HG03280 (cell line): Measurements from ENCODE around the gene DTNB.
"Not testable (repeated sequence)": the region's sequence is repeated elsewhere in the genome, so short reads cannot be mapped to it uniquely, and the experiment has no call there.

Source experiments
- ATAC-seq: cut with Tn5 transposase; IDR thresholded peaks from one replicate; pipeline ENCODE4 v1.9.1; 2021; ENCODE audit warnings: mild to moderate bottlenecking, moderate library complexity; ENCODE audit not compliant: unreplicated experiment

DTNB gene

DNA sequence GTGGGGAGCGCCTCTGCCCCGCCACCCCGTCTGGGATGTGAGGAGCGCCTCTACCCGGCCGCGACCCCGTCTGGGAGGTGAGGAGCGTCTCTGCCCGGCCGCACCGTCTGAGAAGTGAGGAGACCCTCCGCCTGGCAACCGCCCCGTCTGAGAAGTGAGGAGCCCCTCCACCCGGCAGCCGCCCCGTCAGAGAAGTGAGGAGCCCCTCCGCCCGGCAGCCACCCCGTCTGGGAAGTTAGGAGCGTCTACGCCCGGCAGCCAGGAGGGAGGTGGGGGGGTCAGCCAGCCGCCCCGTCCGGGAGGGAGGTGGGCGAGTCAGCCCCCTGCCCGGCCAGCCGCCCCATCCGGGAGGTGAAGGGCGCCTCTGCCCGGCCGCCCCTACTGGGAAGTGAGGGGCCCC, 39.6 kb downstream of the DTNB start:
- not testable (repeated sequence) for ATAC-seq

- no peak for ATAC-seq
These were observed 41.0 kb downstream of the DTNB start for GRCh38 chr2:25632396-25632795.

- ATAC-seq, result no peak
These were observed 48.7 kb downstream of the DTNB start for GRCh38 chr2:25624635-25625034.

GRCh38 chr2:25623361-25623760, 50.0 kb downstream of the DTNB start:
- ATAC-seq, result no peak

GRCh38 chr2:25620711-25621110, 52.7 kb downstream of the DTNB start:
- no peak for ATAC-seq

GRCh38 chr2:25620077-25620476, 53.3 kb downstream of the DTNB start:
- no peak for ATAC-seq

- no peak for ATAC-seq
These were observed 54.2 kb downstream of the DTNB start for GRCh38 chr2:25619185-25619584.

DNA sequence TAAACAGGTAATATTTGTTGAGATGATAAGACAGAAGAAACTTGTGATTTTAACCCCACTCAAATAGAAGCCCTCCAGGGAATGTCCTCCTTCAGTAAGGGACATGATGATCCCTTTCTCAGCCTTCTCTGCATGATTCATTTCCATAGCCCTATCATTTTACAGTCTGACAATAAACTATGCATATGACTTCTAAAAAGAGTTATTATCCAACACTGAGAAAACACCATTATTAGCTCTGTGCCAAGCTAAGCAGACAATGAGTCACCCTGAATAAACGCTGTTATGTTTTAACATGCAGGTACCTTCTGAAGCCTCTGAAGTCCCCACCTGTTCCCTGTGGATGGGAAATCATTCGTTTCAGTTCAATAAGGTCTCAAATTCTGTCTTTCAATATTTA, 54.7 kb downstream of the DTNB start:
- ATAC-seq, result no peak

DNA sequence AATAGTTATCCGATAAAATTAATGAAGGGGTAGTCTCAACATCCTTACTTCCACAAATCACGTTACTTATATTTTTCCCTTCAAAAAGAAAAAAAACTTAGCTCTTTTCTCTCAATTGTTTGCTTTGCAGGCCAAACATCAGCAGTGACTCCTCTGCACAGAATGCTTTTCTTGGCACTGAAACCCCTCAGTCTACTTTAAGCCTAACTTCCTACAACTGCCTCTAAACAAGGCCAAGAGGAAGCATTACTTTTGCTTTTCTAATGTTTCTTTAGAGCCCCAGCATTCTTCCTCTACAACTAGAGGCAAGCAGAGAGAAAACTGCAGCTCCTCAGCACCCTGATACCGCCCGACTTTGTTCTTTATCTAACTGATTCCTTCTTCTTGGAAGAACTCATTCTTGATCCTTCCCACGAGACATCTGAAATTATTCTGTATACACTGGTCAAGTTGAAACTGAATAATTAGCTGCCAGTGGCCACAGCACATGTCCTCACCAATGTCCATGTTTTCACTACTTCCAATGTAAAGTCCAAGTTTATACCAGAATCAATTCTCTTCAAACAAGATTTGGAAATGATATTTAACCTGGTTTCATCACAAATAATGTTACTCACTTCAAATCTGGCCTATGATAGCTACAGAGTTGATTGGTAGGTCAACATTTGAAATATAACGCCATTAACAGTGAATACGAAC, 55.3 kb downstream of the DTNB start:
- no peak for ATAC-seq

GRCh38 chr2:25615920-25616319, 57.5 kb downstream of the DTNB start:
- ATAC-seq, result no peak

DNA sequence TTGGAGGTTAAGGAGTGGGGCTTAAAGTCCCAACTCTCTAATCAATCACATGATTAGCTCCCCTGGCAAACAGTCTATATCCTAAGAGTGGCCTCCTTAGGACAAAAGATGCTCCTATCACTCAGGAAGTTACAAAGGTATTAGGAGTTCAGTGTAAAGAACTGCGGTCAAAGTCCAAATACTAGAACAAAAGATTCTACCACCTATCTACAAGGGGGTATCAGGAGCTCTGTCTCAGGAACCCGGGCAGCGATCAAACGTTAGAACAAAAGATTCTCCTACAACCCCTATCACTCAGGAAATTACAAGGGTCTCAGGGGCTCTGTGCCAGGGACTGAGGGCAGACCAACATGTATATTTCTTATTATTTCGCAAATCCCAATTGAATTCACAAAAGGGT, 58.0 kb downstream of the DTNB start:
- no peak for ATAC-seq

DNA sequence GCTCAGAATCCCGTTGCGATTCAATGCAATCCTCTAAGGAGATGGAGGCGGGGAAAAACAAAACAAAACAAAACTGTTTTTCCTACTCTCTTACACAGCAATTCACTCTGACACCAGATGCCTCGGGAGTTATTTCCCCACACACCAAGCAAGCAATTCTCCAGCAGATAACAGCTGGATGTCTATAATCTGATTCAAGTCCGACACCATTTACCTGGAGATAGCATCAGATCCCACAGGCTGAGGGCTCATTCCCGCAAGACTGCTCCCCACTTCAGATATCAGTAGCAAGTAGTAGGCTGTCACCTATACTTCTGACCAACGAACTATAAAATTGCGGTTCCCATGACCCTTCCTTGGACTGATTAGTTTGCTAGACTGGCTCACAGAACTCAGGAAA, 58.7 kb downstream of the DTNB start:
- no peak for ATAC-seq

GRCh38 chr2:25608718-25609117, 64.7 kb downstream of the DTNB start:
- ATAC-seq, result no peak

DNA sequence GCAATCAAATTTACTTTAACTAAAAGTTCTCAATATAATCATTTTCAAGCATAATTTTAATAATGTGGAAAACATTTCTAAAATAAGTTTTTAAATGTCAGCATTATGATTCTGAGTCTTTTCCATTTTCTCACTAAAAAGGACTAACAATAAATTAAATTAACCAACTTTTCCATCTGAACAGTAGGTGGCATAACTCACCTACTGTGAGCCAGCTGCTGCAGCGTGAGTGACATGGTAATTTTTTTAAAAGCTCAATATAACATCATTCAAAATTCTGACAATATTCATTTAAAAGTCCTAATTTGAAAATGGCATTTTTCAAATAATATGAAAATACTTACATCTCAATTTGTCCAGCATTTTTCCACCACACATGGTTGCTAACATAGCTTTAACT, 66.5 kb downstream of the DTNB start:
- ATAC-seq, result no peak

- no peak for ATAC-seq
These were observed 71.0 kb downstream of the DTNB start for GRCh38 chr2:25602333-25602723.

GRCh38 chr2:25601711-25602332, 71.6 kb downstream of the DTNB start:
- not testable (repeated sequence) for ATAC-seq

DNA sequence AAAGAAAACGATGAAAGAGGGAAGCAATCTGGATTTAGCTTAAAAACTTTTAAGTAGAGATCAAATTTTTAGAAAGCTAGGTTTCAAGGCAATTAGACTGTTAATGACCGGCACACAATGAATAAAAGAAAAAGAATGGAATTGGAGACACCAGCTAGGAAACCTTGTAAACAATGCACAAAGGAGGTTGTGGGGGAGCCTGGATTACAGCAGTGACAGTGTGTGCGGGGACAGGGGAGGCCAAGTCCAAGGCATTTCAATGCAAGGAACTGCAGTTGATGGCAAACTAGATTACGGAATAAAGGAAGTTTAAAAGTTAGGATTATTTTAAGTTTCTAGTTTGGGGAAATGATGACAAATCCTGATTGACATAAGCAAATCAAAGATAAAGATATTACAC, 74.5 kb downstream of the DTNB start:
- ATAC-seq, result no peak

DNA sequence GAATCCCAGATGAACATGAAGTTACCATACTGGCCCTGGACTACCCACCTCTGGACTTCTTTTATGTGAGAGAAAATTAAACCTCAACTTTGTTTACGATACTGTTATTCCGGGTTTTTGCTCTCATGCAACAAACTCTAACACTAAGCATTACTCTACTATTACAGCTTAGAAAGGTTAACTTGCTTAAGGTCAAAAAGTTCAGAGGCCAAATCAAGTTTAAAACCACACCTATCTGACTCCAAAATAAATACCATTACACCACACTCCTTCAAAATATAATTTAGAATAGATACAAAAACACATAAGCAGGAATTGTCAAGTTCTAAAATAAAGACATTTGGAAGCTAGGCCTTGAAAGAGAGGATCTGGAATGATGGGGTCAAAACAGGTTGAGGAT, 75.0 kb downstream of the DTNB start:
- no peak for ATAC-seq

DNA sequence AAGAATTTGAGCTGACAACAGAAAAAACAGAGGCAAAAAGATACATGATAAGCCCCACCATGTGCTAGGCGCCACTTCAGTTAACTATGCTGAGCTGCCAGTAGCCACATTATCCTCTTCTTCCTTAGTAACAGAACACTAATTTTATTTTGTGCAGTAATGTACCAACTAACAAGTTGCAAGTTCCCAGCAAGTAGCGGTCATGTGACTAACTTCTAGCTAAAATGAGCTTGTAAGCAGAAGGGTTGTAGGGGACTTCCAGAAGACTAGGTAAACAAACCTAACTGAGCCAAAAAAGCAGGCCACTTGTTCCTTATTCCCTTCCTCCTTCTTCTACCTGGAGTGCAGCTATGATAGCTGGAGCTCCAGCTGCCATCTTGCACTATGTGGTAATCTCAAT, 75.5 kb downstream of the DTNB start:
- no peak for ATAC-seq

DNA sequence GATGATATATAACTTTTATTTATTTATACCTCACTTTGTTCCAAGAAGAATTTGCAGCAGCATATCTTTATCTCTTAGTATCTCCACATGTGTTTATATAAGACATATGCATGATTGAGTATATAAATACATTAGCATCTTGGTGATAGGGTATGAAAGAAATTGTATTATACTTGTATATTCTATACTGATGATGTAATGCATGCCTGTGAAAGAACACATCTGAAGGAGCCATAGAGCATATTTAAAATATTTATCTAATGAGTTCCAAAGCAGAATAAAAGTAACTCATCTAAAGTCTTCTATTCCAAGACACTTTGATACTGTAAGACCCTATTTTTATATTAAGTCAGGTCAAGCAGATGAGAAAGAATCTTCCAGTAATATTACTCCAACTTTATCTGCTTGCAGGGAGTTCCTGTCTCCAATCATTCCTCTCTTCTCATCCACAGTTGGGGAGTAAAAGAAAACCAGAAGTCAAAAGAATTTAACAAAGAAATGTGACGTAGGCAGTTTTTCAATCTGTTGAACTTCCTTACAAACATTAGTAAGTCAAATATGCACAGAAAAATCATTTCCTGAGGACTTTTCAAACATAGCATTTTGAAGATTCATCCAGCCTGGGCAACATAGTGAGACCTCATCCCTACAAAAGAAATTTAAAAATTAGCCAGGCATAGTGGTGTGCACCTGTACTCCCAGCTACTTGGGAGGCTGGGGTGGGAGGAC, 76.7 kb downstream of the DTNB start:
- ATAC-seq, result no peak

GRCh38 chr2:25595393-25595792, 78.0 kb downstream of the DTNB start:
- no peak for ATAC-seq

- ATAC-seq, result no peak
These were observed 78.4 kb downstream of the DTNB start for GRCh38 chr2:25594991-25595390.
